Thoracic aorta (tissue), 2 donors: ENCODE data around the gene AR. TPM values are rescaled to one million over a fixed set of nuclear protein-coding genes. Genes with fewer than 3 reads are reported as not detected.

Source experiments
- ATAC-seq: fragments of 150-250 bp; one replicate; pipeline ENCODE4 v1.8.0; 2017; ENCODE audit warnings: low read depth; ENCODE audit not compliant: insufficient number of reproducible peaks, low FRiP score
- DNase-seq: peaks from one replicate; pipeline ENCODE4 v3.0.0-alpha.2; 2020; ENCODE audit warnings: low spot score
- H3K27ac ChIP-seq, 2 donors: fragments of 200-600 bp; sonication (generic); 1 replicate in 1 of 2; 2 replicates in 1 of 2; pipeline ENCODE4 v1.5.1; 2016; ENCODE audit warnings: mild to moderate bottlenecking in 2 of 2, moderate library complexity in 2 of 2
- H3K27me3 ChIP-seq: fragments of 200-600 bp; sonication (generic); replicated peaks from 2 replicates; pipeline ENCODE4 v1.6.0; 2016; ENCODE audit warnings: mild to moderate bottlenecking; ENCODE audit not compliant: insufficient read depth
- H3K36me3 ChIP-seq: fragments of 200-600 bp; sonication (generic); one replicate; pipeline ENCODE4 v1.5.1; 2016
- H3K4me1 ChIP-seq, 2 donors: fragments of 200-600 bp; sonication (generic); 1 replicate in 1 of 2; 2 replicates in 1 of 2; pipeline versions ENCODE4 v1.5.1 to v1.6.0; 2016; ENCODE audit warnings: low read depth in 2 of 2, mild to moderate bottlenecking in 1 of 2; ENCODE audit not compliant: control insufficient read depth in 1 of 2
- H3K4me3 ChIP-seq: fragments of 200-600 bp; sonication (generic); 2 replicates; pipeline ENCODE4 v1.5.1; 2016; ENCODE audit warnings: mild to moderate bottlenecking
- H3K9me3 ChIP-seq: fragments of 200-600 bp; sonication (generic); 2 replicates; pipeline ENCODE4 v1.5.1; 2016
- total RNA-seq, 2 donors: library from RNA; depleted of rRNA; stranded (reverse); fragments of >200 nt; gene quantifications; one replicate each; pipeline versions ENCODE4 v1.1.0 to v1.2.3, GENCODE V29; 2016
- TF ChIP-seq, protein P1 (sequence below): fragments of 200-600 bp; sonication (generic); IDR thresholded peaks from one replicate; pipeline ENCODE4 v1.5.1; 2019; ENCODE audit warnings: antibody characterized with exemption

Gene AR
- total RNA-seq, 2 donors from 2014 or later: 18.3 to 22.0 TPM

DNA sequence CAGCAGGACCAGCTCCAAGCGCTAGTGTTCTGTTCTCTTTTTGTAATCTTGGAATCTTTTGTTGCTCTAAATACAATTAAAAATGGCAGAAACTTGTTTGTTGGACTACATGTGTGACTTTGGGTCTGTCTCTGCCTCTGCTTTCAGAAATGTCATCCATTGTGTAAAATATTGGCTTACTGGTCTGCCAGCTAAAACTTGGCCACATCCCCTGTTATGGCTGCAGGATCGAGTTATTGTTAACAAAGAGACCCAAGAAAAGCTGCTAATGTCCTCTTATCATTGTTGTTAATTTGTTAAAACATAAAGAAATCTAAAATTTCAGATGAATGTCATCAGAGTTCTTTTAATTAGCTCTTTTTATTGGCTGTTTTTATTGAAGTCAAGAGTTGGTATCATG lies 186.5 kb downstream of the AR start:
- no peaks in the 10 kb centered on the region for H3K27me3 ChIP-seq
- no peaks in the 10 kb centered on the region for H3K4me1 ChIP-seq
- DNase-seq (no peak), ATAC-seq (no peak)
- TF ChIP-seq, protein P1, sequence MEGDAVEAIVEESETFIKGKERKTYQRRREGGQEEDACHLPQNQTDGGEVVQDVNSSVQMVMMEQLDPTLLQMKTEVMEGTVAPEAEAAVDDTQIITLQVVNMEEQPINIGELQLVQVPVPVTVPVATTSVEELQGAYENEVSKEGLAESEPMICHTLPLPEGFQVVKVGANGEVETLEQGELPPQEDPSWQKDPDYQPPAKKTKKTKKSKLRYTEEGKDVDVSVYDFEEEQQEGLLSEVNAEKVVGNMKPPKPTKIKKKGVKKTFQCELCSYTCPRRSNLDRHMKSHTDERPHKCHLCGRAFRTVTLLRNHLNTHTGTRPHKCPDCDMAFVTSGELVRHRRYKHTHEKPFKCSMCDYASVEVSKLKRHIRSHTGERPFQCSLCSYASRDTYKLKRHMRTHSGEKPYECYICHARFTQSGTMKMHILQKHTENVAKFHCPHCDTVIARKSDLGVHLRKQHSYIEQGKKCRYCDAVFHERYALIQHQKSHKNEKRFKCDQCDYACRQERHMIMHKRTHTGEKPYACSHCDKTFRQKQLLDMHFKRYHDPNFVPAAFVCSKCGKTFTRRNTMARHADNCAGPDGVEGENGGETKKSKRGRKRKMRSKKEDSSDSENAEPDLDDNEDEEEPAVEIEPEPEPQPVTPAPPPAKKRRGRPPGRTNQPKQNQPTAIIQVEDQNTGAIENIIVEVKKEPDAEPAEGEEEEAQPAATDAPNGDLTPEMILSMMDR: no peak
- H3K27ac ChIP-seq: no peak overlapping the region
- H3K36me3 ChIP-seq: no peaks in the 10 kb centered on the region
- no peaks in the 10 kb centered on the region for H3K9me3 ChIP-seq
- H3K4me3 ChIP-seq: no peak overlapping the region

DNA sequence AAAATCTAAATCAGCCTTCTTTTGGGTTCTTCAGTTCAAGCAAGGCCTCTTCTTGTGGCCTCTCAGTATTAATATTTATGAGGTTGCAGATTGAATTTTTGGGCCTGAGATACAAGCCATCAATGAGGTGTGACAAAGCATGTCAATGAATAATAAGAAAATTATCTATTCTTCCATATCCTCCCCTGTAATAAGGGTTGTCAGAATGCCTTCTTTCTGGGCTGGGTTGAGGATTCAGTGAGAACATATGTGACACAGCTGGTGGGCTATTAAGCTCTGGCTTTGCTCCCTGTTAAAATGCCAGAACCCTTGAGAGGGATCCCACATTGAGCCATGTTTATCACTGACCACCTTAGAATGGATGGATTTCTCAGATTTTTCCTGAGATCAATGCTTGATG lies 187.2 kb downstream of the AR start:
- no peaks in the 10 kb centered on the region for H3K27me3 ChIP-seq
- TF ChIP-seq, protein P1: no peak
- DNase-seq (no peak), ATAC-seq (no peak)
- no peaks in the 10 kb centered on the region for H3K4me1 ChIP-seq
- H3K27ac ChIP-seq: no peak overlapping the region
- no peaks in the 10 kb centered on the region for H3K9me3 ChIP-seq
- H3K36me3 ChIP-seq: no peaks in the 10 kb centered on the region
- no peak overlapping the region for H3K4me3 ChIP-seq

DNA sequence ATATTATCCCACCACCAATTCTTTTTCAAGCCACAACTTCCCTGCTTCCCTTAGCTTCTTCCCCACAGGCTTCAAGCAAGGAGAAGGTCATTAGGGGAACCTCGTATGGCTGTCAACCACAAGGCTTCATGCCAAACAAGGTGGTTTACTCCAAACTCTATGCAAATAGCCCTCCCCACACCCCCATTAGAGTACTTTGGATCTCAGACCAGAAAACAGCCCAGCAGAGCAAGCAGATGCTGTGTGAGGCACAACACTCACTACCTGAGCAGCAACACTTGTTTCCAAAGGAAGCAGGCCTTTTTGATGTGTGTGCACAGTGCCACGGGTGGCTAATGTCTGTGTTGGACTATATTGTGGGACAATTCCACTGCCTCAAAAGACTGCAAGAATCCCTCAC lies 189.0 kb downstream of the AR start:
- Histone ChIP-seq H3K4me1 (no peaks in the 10 kb centered on the region), H3K9me3 (no peaks in the 10 kb centered on the region), H3K27me3 (no peaks in the 10 kb centered on the region), H3K4me3 (no peak overlapping the region), H3K36me3 (no peaks in the 10 kb centered on the region), H3K27ac (no peak overlapping the region)
- DNase-seq (no peak), ATAC-seq (no peak)
- TF ChIP-seq, protein P1: no peak

DNA sequence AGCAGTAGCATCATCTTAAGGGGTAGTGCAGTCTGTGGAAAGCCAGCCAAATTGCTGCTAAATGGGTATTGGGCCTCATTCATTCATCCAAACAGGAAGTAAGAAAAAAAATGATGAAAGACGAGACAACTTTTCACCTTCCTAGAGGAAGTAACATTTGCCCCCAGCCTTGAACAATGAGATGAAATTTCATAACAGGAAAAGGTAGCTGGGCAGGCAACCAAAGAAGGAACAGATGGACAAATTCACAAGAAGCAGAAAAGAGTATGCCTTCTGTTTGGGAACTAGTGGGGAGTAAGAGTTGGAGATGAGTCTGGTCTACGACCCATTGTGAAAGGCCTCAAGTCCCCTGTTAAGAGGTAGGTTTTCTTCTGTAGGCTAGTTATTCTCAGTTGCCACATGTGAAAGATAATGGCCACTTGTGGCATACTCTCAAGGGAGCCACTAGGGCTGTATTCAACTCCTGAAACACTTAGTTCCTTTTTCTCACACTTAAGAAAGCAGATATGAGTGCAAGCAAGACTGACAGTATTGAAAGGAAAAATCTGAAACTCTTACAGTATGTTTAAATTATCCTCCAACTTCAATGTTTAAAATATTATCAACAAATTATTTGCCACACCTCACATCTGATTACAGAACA lies 190.4 kb downstream of the AR start:
- no peaks in the 10 kb centered on the region for H3K9me3 ChIP-seq
- no peak overlapping the region for H3K27ac ChIP-seq
- no peaks in the 10 kb centered on the region for H3K36me3 ChIP-seq
- no peak for DNase-seq
- no peak overlapping the region for H3K4me3 ChIP-seq
- ATAC-seq: no peak
- TF ChIP-seq, protein P1: no peak
- H3K4me1 ChIP-seq: no peaks in the 10 kb centered on the region
- H3K27me3 ChIP-seq: no peaks in the 10 kb centered on the region

DNA sequence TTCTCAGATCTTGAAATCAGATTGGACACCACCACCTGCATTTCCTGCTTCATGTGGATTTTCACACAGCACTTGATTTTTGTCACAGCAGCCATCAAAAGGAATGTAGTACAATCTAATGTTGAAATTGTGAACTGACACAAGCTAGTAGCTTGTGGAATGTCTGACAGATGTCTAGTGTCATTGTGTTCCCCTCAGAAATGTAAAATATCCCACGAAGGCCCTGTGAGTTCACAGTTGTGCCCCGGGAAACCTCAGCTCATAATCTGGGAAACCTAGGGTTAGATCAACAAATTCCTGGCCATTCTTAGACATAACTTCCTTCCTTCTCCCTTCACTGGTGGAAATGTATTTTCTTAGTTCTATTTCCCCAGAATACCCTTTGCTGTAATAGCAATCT lies 205.7 kb downstream of the AR start:
- ATAC-seq: no peak

More for the DNA sequence above, 205.7 kb downstream of the AR start:
- Histone ChIP-seq H3K27ac (no peak overlapping the region), H3K9me3 (no peaks in the 10 kb centered on the region), H3K4me1 (no peaks in the 10 kb centered on the region), H3K4me3 (no peak overlapping the region), H3K36me3 (no peaks in the 10 kb centered on the region), H3K27me3 (no peaks in the 10 kb centered on the region)
- TF ChIP-seq, protein P1: no peak
- no peak for DNase-seq
